ENCODE data around the gene UBA5.
"Not testable (repeated sequence)": the region's sequence is repeated elsewhere in the genome, so short reads cannot be mapped to it uniquely, and the experiment has no call there.

The UBA5 gene

GRCh38 chr3:132660052-132660810 lies at the start of gene UBA5:
UBA5 (plus strand) TSS chr3:132660329; CDS start chr3:132660538, 209 bp downstream.
- peak; percentile 75 for DNase-seq (ENCODE audit: low read depth, low spot score)

- not testable (repeated sequence) for DNase-seq (ENCODE audit: low read depth, low spot score)
Observed at GRCh38 chr3:132615301-132615700, 44.8 kb upstream of the UBA5 start.

DNA sequence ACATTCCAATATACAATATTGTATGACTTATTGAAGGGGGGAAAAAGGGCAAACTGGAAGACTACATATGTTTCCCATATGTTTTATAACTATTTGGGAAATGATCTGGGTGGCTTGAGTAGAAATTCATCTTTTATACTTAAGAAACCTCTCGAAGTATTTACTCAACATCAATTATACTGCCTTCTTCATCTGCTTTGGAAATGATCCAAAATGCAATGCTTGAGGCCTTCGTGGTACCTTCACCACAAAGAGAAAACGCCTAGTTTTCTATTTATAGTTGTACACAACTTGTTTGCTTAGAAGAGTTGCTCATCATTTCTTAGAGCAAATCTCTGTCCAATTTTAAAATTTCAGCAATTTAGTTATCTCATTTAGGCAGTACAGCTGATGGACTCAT lies 44.2 kb upstream of the UBA5 start:
- DNase-seq (ENCODE audit: low read depth, low spot score), result no peak

DNA sequence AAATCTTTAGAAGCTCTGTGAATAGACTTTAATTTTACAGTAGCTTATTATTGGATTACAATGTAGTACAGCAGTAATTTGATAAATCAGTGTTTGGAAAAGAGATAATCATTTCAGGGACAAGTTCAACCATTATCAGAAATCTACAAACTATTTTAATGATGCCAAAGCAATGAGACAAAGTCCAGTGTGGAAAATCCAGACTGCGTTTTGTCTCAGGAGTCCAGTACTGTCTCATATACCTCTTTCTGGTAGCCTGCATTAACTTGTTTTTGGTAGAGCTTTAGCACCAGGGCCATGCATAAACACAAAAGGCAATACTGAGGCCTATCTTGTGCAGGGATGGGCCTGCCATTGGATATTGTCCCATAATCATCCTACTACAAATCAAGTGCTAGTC lies 43.3 kb upstream of the UBA5 start:
- no peak for DNase-seq (ENCODE audit: low read depth, low spot score)

- DNase-seq (ENCODE audit: low read depth, low spot score), result no peak
Observed at GRCh38 chr3:132622148-132622547, 38.0 kb upstream of the UBA5 start.

GRCh38 chr3:132622761-132623160 lies 37.4 kb upstream of the UBA5 start:
- DNase-seq (ENCODE audit: low read depth, low spot score), result no peak

GRCh38 chr3:132623646-132624045 lies 36.5 kb upstream of the UBA5 start:
- DNase-seq (ENCODE audit: low read depth, low spot score), result no peak

GRCh38 chr3:132624790-132625189 lies 35.3 kb upstream of the UBA5 start:
- peak; percentile 59 for DNase-seq (ENCODE audit: low read depth, low spot score)

DNA sequence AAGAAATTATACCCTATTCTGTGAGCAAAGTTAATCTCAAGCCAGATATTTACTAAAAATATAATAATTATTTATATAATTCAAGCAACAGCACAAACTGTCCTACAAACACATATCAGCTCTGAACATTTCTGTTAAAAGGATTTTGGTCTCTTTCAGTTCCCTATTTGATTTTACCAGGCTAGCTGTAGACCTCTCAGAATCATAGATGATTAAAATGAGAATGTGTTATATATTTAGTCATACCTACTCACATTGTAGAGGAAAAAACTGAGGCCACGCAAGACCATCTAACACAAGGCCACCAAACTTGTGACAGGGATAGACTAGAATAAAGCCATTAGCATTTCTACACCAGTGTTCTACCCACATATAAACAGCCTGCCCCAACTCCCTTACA lies 34.5 kb upstream of the UBA5 start:
- no peak for DNase-seq (ENCODE audit: low read depth, low spot score)

DNA sequence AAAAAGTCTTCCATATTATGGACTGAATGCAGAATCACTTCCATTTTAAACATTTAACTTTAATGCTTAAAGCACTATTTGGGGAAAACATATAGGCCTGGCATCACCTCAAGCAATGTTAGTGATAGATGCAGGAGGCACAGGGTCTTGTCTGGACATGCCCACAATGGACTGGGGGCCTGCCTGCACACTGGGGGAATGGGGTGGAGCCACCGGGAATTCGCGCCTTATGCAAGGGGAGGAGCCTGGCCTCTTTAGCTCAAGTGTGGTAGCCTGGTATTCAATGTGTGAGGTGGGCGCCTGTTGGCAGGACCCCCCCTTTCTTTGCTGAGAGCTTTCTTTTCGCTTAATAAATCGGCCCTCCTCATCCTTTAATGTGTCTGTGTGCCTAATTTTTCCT lies 33.2 kb upstream of the UBA5 start:
- peak; percentile 38 for DNase-seq (ENCODE audit: low read depth, low spot score)

- no peak for DNase-seq (ENCODE audit: low read depth, low spot score)
Observed at GRCh38 chr3:132628157-132628556, 32.0 kb upstream of the UBA5 start.

- DNase-seq (ENCODE audit: low read depth, low spot score), result no peak
Observed at GRCh38 chr3:132629928-132630327, 30.2 kb upstream of the UBA5 start.

DNA sequence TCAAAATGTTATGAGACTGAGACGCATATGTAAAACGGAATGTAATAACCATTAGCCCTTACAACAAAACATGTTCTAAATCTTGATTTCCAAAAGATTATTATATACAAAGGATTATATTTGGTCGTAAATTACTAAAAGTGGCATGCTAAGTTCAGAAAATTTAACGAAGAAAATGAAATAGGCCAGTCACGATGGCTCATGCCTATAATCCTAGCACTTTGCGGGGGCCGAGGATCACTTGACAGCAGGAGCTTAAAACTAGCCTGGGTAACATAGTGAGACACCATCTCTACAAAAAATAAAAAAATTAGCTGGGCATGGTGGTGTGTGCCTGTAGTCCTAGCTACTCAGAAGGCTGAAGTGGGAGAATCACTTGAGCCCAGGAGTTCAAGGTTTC lies 29.5 kb upstream of the UBA5 start:
- DNase-seq (ENCODE audit: low read depth, low spot score), result no peak

- DNase-seq (ENCODE audit: low read depth, low spot score), result no peak
Observed at GRCh38 chr3:132635052-132635451, 25.1 kb upstream of the UBA5 start.

DNA sequence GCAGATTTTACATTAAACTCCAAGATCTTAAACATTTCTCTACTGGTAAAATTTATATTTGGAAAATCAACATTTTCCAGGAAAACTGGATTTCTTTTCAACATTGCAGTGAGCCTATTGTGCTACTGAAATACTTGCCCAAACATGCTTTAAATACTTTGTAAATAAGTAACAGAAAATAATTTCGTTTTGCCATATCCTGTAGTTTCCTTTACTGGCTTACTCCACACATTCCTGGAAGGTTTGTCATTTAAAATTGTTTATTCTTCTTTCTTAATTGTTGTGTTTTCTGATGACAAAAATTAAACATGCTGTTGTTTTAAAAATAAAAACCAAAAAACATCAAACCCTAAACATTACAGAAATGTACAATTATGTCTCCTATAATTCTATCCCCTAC lies 22.5 kb upstream of the UBA5 start:
- no peak for DNase-seq (ENCODE audit: low read depth, low spot score)

GRCh38 chr3:132638706-132639105 lies 21.4 kb upstream of the UBA5 start:
- DNase-seq (ENCODE audit: low read depth, low spot score), result no peak

DNA sequence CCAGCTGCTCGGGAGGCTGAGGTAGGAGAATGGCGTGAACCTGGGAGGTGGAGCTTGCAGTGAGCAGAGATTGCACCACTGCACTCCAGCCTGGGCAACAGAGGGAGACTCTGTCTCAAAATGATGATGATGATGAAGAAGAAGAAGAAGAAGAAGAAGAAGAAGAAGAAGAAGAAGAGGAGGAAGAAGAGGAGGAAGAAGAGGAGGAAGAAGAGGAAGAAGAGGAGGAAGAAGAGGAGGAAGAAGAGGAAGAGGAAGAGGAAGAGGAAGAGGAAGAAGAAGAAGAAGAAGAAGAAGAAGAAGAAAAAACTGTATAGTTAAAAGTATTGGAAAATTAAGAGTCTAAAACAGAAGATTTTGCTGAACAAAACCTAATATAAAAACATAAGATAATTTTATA lies 18.7 kb upstream of the UBA5 start:
- not testable (repeated sequence) for DNase-seq (ENCODE audit: low read depth, low spot score)

DNA sequence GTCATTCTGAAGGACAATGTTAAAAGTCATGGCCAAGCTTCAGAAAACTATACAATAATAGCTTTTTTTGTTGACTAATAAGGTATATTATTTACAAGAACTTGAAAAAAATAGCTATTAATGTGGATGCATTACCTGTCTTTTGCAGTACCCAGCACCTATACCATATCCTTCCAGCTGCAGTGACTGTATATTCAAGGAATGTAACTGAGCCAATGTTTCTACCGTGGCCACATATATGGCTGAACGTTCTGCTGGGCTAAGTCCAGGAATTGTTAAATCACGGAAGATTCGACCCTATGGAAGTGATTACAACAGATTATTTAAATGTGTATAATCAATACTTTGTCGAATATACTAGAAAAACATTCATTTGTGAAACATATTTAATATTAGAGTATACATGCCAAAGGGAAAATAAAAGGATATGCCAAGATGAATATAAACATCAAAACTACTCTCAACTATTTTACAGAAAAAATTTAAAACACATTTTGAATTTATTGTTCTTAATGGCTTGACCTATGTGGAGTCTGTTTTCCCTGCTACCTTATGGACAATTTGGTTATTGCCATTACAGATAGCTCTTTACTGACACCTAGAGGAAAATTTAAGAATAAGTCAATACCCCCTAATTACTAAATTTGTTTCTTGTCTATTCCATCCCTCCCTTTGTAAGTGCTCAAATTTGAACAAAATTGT lies 18.1 kb upstream of the UBA5 start:
- no peak for DNase-seq (ENCODE audit: low read depth, low spot score)

- DNase-seq (ENCODE audit: low read depth, low spot score), result no peak
Observed at GRCh38 chr3:132642539-132642847, 17.6 kb upstream of the UBA5 start.

DNA sequence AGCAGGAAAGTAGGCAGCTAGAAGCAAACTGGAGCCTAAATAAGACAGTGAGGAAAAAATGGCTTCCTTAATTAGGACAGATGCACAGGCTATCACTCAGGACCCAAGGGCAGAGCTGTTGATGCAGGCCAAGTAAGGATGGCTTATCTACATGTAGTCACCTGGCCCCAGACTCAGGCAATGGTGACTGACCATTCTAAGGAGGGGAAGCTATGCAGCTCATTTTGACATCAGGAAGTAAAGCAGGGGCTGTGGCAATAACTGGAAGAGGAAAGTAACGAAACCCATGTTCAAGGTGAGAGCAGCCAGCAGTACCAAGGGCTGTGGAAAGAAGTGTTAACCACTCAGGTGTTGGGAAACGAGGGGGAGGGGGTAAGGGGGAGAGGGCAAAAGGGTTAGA lies 16.8 kb upstream of the UBA5 start:
- DNase-seq (ENCODE audit: low read depth, low spot score), result no peak

GRCh38 chr3:132645058-132645457 lies 15.1 kb upstream of the UBA5 start:
- no peak for DNase-seq (ENCODE audit: low read depth, low spot score)

DNA sequence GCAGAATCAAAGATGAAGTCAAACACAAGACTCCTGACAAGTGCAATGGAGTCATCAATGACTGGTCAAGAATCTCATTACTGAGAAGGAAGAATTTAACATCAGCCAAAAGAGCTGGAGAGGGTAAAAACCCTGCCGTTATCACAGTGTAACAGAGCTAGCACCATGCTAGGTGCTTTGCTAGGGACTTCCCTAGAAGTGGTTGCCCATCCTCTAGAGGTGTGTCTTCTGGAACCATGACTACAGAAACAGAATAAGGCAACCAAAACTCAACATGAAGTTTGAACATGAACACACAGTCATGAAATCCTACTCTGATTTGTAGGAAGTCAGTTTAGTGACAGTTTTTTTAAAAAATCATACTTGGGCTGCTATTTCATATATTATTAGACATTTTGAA lies 10.0 kb upstream of the UBA5 start:
- DNase-seq (ENCODE audit: low read depth, low spot score), result no peak

DNA sequence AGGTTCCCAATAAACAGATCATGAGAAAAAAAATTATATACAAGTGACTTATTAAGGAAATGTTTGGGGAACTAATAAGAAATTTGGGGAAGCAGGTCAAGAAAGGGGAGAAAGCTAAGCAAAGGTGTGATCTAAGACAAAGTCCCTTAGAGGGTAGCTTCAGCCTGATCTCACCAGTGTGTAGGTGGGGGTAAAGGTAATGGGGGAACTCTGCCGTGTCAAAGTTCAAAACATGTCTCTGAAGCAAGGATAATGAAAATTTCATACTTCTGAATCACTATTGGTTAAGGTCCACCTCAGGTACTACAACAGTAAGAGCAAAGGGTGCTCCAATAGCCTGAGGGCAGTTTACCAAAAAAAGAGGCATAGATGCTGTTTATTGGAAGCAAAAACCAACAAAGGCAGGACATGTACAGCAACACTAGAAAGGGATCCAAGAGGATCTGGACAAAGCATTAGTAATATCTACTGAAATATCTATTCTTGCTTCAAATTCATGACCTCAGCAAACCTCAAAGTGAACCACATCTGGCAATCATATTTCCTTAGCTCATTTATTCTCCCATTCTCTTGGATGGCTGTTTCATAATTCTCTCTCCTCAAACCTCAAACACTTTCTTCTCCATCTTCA lies 7.4 kb upstream of the UBA5 start:
- no peak for DNase-seq (ENCODE audit: low read depth, low spot score)

Measured in ELF-1 (cell line).